GM18867 (cell line): ENCODE data around the gene SPSB3.

ENCODE experiments used
- ATAC-seq: cut with Tn5 transposase; IDR thresholded peaks from one replicate; pipeline ENCODE4 v1.9.1; 2021; ENCODE audit warnings: mild to moderate bottlenecking, moderate library complexity; ENCODE audit not compliant: unreplicated experiment

SPSB3 gene

DNA sequence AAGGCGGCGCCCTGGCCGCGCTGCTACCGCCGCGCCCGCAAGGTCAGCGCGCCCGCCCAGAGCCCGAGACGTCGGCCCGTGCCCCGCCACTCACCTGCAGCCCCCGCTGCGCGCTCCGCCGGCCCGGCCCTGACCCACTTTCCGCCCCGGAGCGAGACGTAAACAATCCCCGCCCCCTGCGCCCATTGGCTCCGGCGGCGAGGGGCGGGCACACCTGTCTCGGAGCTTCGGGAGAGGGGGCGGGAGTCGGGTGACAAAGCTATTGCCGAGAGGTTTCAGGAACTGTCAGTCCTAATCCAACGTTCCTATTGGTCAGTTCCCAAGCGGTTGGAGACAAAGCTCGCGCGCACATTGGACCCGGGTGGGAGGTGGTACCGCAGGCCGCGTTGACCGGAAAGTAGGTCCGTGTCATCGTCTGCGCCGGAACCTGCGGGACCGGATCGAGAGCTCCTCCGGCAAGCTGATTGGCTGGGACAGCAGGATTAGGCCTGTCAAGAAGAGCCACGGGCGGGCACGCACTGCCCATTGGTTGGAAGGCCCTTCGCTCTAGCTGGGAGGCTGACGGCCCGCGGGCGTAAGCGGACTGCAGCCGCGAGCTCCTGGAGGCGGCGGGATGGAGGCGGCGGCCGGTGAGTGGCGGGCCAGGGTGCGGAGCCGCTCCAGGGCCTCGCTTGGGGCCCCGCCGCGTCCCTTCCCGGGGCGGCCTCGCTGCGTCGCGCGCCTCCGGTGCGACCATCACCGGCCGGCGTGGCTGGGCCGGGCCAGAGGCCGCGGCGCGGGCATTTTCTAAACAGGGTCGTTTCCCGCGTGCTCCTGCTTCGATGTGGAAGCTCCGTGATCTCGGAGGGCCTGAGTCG is at the start of gene SPSB3, which contains the start of gene NUBP2:
TSS of gene SPSB3 (minus strand) at position 164 of the 857 bp plus-strand sequence. CDS start 1,088 bp downstream, outside the sequence.
TSS of gene NUBP2 (plus strand) at position 553 of the 857 bp plus-strand sequence. CDS start at position 614, 61 bp downstream.
- ATAC-seq = peak; percentile 80

- no peak for ATAC-seq
Observed at GRCh38 chr16:1831186-1832075, 49.1 kb upstream of the SPSB3 start.

DNA sequence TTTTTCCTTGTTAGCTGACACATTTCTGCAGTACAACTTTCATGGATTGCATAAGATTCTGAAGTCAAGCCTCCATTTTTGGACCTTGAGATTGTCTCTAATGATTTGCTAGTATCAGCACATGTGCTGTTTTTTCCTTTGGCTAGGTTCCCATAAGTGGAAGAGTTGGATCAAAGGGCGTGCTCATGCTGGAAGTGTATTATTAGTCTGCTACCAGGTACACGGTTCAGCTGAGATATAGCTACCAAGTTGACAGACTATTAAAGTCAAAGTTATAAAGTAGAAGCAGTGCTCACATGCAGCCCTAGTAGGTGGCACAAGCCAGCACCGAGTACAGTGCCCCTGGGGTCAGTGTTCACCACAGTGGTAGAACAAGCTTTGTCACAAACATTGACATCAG is 47.8 kb upstream of the SPSB3 start:
- ATAC-seq = no peak

DNA sequence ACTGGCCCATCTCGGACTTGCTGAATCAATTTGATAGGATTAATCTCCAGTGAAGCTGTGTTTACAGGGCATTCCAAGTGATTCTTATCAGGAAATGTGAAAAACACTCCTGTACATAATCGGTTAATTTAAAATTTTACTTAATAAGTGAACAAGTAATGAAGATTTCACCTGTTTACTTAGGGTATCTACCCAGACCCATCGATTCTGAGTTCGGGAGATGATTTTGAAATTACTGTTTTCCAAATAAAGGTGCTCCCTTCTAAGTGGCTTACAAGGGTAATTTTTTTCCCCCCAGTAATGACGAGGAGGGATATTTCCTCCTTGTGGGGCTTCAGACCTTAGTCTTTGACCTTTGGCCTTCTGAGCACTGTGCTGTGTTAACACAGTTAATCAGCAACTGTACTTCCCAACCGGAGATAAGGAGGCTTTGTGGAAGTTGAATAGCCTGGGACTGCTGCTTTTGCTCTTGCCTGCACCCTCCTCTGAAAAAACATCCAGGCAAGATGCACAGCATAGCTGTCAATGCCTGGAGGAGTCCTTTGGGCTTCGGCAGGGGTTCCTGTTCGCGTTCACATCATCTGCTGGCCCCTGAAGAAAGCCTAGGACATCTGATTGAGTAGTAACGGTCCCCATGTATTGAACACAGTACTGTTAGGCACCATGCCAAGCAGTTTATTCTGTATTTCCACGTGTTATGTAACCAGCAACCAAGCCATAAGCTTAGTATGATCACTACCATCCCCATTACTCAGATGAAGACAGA is 46.5 kb upstream of the SPSB3 start:
- ATAC-seq = no peak

GRCh38 chr16:1826691-1827573 is 44.6 kb upstream of the SPSB3 start, which contains the start of the genes FAHD1 and HAGH:
FAHD1 (plus strand) TSS chr16:1827206; CDS start chr16:1827239, 33 bp downstream.
HAGH (minus strand) TSS chr16:1826825; CDS start chr16:1826787, 38 bp downstream.
- peak; percentile 75 for ATAC-seq

DNA sequence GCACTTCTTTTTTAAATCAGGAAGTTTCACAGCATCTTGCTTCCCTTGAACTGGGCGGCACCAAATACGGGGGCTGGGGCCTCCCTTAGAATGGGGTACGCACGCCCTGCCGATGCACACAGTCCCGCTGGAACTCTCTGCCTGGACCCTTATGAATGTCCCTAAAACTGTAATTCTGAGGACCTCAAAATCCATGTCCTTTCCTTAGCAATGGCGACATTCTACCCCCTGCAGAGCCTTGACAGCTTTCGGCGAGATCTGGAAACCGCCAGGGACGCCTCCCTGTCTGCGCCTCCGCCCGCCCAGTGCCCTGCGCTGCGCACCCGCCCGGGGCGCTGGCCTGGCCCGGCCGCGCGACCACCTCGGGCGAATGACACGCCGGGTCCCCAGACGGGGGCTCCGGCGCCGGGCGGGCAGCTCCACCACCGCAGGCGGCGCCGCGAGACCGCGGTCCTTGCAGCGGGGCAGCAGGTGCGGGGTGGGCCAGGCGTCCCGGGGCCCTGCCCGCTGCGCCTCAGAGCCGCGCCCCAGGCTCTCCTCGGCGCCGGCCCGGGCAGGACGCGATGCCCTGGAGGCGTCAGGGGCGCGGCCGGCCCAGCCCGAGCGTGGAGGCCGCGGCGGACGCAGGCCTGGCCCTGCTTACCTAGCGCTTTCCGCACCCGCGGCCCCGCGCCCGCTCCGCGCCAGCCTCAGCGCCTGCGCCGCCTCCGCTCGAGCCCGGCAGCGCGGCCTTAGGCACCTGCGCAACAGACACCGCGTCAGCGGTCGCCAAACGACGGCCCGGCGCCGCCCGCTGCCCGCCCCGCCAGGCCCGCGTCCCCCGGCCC is 43.7 kb upstream of the SPSB3 start:
- ATAC-seq = peak; percentile 52

- no peak for ATAC-seq
Observed at GRCh38 chr16:1825381-1825863, 43.1 kb upstream of the SPSB3 start.

GRCh38 chr16:1823821-1824220 is 41.5 kb upstream of the SPSB3 start:
- ATAC-seq = no peak

DNA sequence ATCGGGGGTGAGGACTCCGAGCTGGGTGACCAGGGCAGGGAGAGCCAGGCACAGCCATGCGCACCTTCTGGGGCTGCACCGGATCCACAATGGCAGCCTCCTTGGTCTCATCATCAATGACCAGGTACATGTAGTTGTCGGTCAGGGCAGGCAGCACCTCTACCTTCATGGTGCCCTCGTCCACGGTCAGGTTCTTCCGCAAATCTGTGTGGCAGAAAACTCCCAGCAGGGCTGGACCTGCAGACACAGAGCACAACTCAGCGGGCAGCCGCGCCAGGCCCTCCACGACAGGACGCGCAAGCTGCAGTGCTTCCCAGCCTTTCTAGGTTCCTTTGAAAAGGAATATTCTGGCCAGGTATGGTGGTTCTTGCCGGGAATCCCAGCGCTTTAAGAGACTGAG is 40.4 kb upstream of the SPSB3 start:
- no peak for ATAC-seq

DNA sequence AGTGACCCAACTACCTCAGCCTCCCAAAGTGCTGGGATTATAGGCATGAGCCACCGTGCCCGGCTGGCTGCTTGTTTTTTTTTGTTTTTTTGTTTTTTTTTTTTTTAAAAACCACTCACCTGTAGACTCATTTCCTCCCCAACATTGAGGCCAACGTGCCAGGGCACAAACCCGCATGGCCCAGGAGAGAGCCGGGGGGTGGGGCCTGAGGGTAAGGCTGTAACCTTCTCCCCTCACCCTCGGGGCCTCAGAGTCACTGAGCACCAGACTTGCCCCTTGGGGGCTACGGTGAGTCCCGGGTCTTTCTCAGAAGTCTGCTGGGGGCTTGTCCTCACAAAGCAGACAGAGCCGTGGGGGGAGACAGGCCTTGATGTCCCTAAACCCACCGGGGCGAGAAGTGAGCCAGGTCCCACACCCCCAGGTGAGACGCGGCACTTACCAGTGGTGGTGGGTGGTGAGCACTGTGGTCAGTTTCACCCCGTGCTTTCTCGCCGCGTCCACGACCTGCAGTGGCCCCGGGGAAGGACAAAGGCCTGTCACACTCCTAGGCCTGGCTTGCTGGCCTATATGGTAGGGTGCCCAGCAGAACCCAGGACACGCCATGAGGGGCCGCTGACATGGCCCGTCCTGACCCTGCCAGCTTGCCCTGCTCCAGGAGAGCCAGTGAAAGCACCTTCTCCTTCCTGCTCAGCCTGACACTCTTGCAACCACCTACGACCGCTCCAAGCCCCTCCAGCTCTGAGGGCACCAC is 39.7 kb upstream of the SPSB3 start:
- no peak for ATAC-seq

DNA sequence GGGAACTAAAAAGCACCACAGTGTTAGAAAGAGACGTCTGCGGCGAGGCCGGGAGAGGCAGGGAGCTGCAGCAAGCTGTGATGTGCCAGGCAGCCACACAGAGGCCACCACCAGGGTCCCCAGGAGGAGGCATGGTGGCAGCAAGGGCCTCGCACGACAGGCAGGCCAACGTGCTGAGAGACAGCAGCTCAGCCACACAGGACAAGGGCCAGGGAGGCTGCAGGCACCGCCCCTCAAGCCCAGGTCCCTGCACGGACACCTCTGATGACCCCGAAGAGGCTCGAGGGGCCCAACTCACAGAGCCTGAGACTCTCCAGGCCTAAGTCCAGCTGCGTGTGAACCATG is 38.5 kb upstream of the SPSB3 start:
- ATAC-seq = no peak

DNA sequence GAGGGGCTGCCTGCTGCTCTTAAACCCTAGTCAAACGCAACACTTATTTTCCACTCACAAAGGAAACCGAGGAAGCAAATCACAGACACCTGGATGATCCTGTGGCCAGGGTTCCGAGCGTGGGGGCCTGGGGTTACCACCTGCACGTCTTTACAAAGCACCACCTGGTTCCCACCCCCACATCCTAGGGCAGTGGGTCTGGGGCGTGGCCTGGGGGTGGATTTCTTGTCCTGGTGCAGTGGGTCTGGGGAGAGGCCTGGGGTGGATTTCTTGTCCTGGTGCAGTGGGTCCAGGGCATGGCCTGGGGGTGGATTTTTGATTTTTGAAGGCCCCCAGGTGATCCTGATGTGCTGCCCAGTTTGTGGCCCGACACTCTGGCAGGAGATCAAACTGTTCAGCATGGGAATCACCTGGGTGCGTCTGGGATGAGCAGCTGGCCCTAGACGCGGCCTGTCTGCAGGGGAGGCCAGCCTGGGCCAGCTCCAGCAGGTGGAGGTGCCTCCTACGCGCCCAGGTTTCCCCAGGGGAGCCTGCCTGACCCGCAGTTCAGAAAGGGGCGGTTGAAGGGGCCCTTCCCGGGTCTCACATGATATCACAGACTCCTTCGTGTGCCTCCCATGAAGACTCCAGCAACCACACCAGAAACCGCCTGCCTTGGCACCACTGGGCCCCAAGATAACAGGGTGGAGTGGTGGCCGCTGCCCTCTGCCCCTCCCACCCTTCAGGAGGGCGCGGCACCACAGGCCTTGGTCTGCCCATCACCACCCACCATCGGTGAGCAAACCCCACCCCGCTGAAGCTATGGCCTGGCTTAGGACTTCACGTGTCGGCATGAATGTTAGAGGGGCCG is 38.0 kb upstream of the SPSB3 start:
- no peak for ATAC-seq

GRCh38 chr16:1819611-1820010 is 37.2 kb upstream of the SPSB3 start:
- no peak for ATAC-seq

- no peak for ATAC-seq
Observed at GRCh38 chr16:1818873-1819525, 36.6 kb upstream of the SPSB3 start.

- ATAC-seq = no peak
Observed at GRCh38 chr16:1818204-1818872, 36.0 kb upstream of the SPSB3 start.

DNA sequence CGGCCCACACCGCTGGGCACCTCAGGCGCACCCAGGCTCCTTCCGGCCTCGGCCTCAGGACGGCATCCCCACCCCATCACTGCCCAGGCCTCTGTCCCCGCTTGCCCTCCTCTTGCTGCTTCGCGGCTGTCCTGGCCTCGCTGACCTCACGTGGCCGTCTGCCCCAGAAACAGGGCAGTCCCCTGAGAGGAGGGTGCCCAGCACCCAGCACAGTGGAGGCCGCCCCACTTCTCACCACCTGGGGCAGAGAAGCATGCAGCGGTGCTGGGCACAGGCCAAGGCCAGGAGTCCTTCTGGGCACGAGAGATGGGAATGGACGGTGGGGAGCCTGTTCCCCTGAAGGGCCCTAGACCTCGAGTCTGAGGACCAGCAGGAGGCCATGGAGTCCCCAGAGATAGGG is 35.3 kb upstream of the SPSB3 start:
- ATAC-seq = no peak
